HCT116 (cell line): ENCODE results near the gene UBE2E2. TPM values are rescaled to one million over a fixed set of nuclear protein-coding genes. Genes with fewer than 3 reads are reported as not detected.

Experiments
- ATAC-seq: fragments of 200-7000 bp; cut with Tn5 transposase; 2 replicates; pipeline ENCODE4 v1.9.1; 2020; ENCODE audit warnings: mild to moderate bottlenecking, moderate library complexity
- BruUV-seq: library from RNA; stranded (reverse); fragments of 400-500 nt; replicated peaks from 2 replicates; lab custom pipeline; 2021; lab: Mats Ljungman, UMichigan
- CTCF ChIA-PET: fragments of 300-600 bp; sonication (Branson Sonifier 250); formaldehyde crosslinking; loops from one replicate; lab custom pipeline; 2021; ENCODE audit warnings: antibody characterized with exemption; lab: Charles Lee
- POLR2A ChIA-PET: fragments of 300-600, 350-600 bp; sonication (Branson Sonifier 250); formaldehyde crosslinking; loops from one replicate; lab custom pipeline; 2021; ENCODE audit warnings: antibody characterized with exemption; lab: Charles Lee
- RAD21 ChIA-PET, 2 experiments: fragments of 300-600 bp; sonication (Branson Sonifier 250); formaldehyde crosslinking; loops; one replicate each; lab custom pipeline; 2023; ENCODE audit warnings: low total read pairs in 2 of 2; ENCODE audit not compliant: uncharacterized antibody in 2 of 2, unreplicated experiment in 2 of 2, low non-redundant PET in 1 of 2; lab: Charles Lee
- DNase-seq: peaks from one replicate; pipeline ENCODE4 v3.0.0-alpha.2; 2010; ENCODE audit warnings: low read depth, low spot score
- H2AFZ ChIP-seq: fragments of 200-600 bp; shearing (Covaris generic), sonication (generic); 2 replicates; pipeline ENCODE4 v1.6.1; 2017; ENCODE audit warnings: low read depth, mixed run types, mixed read lengths, antibody characterized with exemption, low read length; ENCODE audit not compliant: poor library complexity, severe bottlenecking
- H3K27ac ChIP-seq: 2 replicates; pipeline ENCODE4 v1.5.1; 2012; ENCODE audit warnings: low read depth, low read length
- H3K27me3 ChIP-seq: fragments of 200-600 bp; sonication (generic); 2 replicates; pipeline ENCODE4 v1.6.1; 2016; ENCODE audit warnings: mixed run types, low read length, mixed read lengths; ENCODE audit not compliant: insufficient read depth
- H3K36me3 ChIP-seq, 2 experiments: fragments of 200-500 bp in 1 of 2; fragments of 200-600 bp in 1 of 2; sonication (Bioruptor generic) in 1 of 2; sonication (generic) in 1 of 2; 2 replicates each; pipeline versions ENCODE4 v1.5.1 to v1.6.1; 2014 to 2016; ENCODE audit warnings: low read length in 2 of 2, inconsistent platforms in 1 of 2, mixed read lengths in 1 of 2, mixed run types in 1 of 2; ENCODE audit not compliant: insufficient read depth in 2 of 2, control insufficient read depth in 1 of 2
- H3K4me1 ChIP-seq, 2 experiments: fragments of 200-600 bp in 1 of 2; sonication (generic) in 1 of 2; 2 replicates each; pipeline versions ENCODE4 v1.5.1 to v1.6.1; 2012 to 2017; ENCODE audit warnings: low read length in 2 of 2, inconsistent platforms in 1 of 2, mild to moderate bottlenecking in 1 of 2, mixed read lengths in 1 of 2, mixed run types in 1 of 2, moderate library complexity in 1 of 2; ENCODE audit not compliant: insufficient read depth in 2 of 2, control insufficient read depth in 1 of 2
- H3K4me2 ChIP-seq: fragments of 200-600 bp; sonication (generic); 2 replicates; pipeline ENCODE4 v1.6.1; 2017; ENCODE audit warnings: mixed run types, low read length, mixed read lengths
- H3K4me3 ChIP-seq, 2 experiments: fragments of 200-600 bp in 1 of 2; sonication (generic) in 1 of 2; replicated peaks in 1 of 2; 2 replicates each; pipeline ENCODE4 v1.5.1; 2011 to 2016; ENCODE audit warnings: low read length in 2 of 2, control low read depth in 1 of 2, low read depth in 1 of 2, mild to moderate bottlenecking in 1 of 2, mixed read lengths in 1 of 2, mixed run types in 1 of 2
- H3K79me2 ChIP-seq: fragments of 200-600 bp; sonication (generic); 2 replicates; pipeline ENCODE4 v1.6.1; 2017; ENCODE audit warnings: mild to moderate bottlenecking, mixed run types, low read length, moderate library complexity, mixed read lengths; ENCODE audit not compliant: insufficient read depth
- H3K9ac ChIP-seq: fragments of 200-600 bp; sonication (generic); 2 replicates; pipeline ENCODE4 v1.6.1; 2016; ENCODE audit warnings: low read length, mixed read lengths
- H3K9me2 ChIP-seq: fragments of 200-600 bp; sonication (generic), shearing (Covaris generic); 2 replicates; pipeline ENCODE4 v1.6.1; 2017; ENCODE audit warnings: mixed run types, mild to moderate bottlenecking, moderate library complexity; ENCODE audit not compliant: insufficient read depth
- H3K9me3 ChIP-seq, 2 experiments: fragments of 200-500 bp in 1 of 2; fragments of 200-600 bp in 1 of 2; sonication (Bioruptor generic) in 1 of 2; sonication (generic) in 1 of 2; 2 replicates each; pipeline ENCODE4 v1.6.1; 2014 to 2017; ENCODE audit warnings: low read length in 2 of 2, mixed read lengths in 2 of 2, inconsistent platforms in 1 of 2, low read depth in 1 of 2, mild to moderate bottlenecking in 1 of 2, mixed run types in 1 of 2, moderate library complexity in 1 of 2; ENCODE audit not compliant: control insufficient read depth in 1 of 2, insufficient read depth in 1 of 2
- H4K20me1 ChIP-seq: fragments of 200-600 bp; sonication (generic), shearing (Covaris generic); 2 replicates; pipeline ENCODE4 v1.6.1; 2017; ENCODE audit warnings: mixed run types, mild to moderate bottlenecking, moderate library complexity; ENCODE audit not compliant: insufficient read depth
- FOSL1 ChIP-seq: IDR thresholded peaks from 2 replicates; pipeline ENCODE4 v1.6.1; 2012; ENCODE audit warnings: low read depth
- SIN3A ChIP-seq: IDR thresholded peaks from 2 replicates; pipeline ENCODE4 v1.6.1; 2012; ENCODE audit warnings: low read depth
- ZNF274 ChIP-seq: fragments of 200-500 bp; sonication (Bioruptor generic); IDR thresholded peaks from 2 replicates; pipeline ENCODE4 v1.6.1; 2014; ENCODE audit warnings: mild to moderate bottlenecking, low read depth, low read length, inconsistent platforms
- intact Hi-C: fragments of 100-400 bp; cut with micrococcal nuclease; formaldehyde crosslinking; loops from 2 replicates; pipeline ENCODE4 v1.10.0; 2022
- total RNA-seq: library from RNA; stranded (reverse); gene quantifications from one replicate; pipeline ENCODE4 v1.2.1, GENCODE V29; 2021; ENCODE audit not compliant: unreplicated experiment
- TF ChIP-seq, protein P1 (sequence below): IDR thresholded peaks from 2 replicates; pipeline ENCODE4 v1.6.1; 2012; ENCODE audit warnings: low read depth

The UBE2E2 gene
- total RNA-seq, 1 experiment from 2014 or later: 21.4 TPM

DNA sequence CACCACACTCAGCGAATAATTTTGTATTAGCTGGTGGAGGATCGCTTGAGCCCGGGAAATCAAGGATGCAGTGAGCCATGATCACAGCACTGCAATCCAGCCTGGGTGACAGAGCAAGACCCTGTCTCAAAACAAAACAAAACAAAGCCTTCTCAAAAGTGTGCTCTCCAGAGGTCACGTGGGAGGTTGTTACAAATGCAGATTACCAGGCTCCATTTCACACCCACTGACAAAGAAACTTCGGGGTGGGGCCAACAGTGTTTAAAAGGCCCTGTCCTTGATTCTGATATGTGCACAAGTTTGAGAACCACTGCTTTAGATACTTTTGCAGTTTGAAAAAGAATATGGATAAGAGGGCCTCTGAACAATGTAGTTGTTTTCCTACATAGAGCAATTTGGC is 80.5 kb downstream of the UBE2E2 start:
- Histone ChIP-seq H4K20me1 (no peaks in the 10 kb centered on the region), H3K4me2 (no peak overlapping the region), H2AFZ (no peak overlapping the region), H3K4me3 (no peak overlapping the region), H3K27ac (no peak overlapping the region), H3K9me3 (no peaks in the 10 kb centered on the region), H3K36me3 (no peaks in the 10 kb centered on the region), H3K27me3 (no peaks in the 10 kb centered on the region; the same call in 1 of the 2 replicates), H3K9me2 (no peaks in the 10 kb centered on the region), H3K4me1 (no peaks in the 10 kb centered on the region), H3K9ac (no peak overlapping the region), H3K79me2 (no peaks in the 10 kb centered on the region; the same call in 1 of the 2 replicates)
- POLR2A ChIA-PET: no interaction called here
- CTCF ChIA-PET: no interaction called here
- RAD21 ChIA-PET: no interaction called here
- no peak for DNase-seq
- intact Hi-C loops: no loop called here
- BruUV-seq: no TSS peak
- ATAC-seq: no peak
- no peak for TF ChIP-seq FOSL1

DNA sequence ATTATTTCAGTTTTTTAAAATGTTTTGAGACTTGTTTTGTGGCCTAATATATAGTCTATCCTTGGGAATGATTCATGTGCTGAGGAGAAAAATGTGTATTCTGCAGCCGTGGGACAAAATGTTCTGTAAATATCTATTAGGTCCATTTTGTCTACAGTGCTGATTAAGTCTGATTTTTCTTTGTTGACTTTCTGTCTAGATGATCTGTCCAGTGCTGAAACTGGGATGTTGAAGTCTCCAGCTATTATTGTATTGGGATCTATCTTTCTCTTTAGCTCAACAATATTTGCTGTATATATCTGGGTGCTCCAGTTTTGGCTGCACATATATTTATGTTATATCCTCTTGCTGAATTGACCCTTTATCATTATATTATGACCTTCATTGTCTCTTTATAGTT is 85.2 kb downstream of the UBE2E2 start:
- H3K27me3 ChIP-seq: no peaks in the 10 kb centered on the region
- BruUV-seq: no TSS peak
- ATAC-seq: no peak
- TF ChIP-seq ZNF274: no peak
- TF ChIP-seq, protein P1, sequence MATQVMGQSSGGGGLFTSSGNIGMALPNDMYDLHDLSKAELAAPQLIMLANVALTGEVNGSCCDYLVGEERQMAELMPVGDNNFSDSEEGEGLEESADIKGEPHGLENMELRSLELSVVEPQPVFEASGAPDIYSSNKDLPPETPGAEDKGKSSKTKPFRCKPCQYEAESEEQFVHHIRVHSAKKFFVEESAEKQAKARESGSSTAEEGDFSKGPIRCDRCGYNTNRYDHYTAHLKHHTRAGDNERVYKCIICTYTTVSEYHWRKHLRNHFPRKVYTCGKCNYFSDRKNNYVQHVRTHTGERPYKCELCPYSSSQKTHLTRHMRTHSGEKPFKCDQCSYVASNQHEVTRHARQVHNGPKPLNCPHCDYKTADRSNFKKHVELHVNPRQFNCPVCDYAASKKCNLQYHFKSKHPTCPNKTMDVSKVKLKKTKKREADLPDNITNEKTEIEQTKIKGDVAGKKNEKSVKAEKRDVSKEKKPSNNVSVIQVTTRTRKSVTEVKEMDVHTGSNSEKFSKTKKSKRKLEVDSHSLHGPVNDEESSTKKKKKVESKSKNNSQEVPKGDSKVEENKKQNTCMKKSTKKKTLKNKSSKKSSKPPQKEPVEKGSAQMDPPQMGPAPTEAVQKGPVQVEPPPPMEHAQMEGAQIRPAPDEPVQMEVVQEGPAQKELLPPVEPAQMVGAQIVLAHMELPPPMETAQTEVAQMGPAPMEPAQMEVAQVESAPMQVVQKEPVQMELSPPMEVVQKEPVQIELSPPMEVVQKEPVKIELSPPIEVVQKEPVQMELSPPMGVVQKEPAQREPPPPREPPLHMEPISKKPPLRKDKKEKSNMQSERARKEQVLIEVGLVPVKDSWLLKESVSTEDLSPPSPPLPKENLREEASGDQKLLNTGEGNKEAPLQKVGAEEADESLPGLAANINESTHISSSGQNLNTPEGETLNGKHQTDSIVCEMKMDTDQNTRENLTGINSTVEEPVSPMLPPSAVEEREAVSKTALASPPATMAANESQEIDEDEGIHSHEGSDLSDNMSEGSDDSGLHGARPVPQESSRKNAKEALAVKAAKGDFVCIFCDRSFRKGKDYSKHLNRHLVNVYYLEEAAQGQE: peak; percentile 39
- TF ChIP-seq SIN3A: no peak
- no peak overlapping the region for H3K4me2 ChIP-seq
- H4K20me1 ChIP-seq: no peaks in the 10 kb centered on the region
- intact Hi-C loops: no loop called here
- H3K4me1 ChIP-seq: no peaks in the 10 kb centered on the region
- ChIA-PET RAD21 (no interaction called here), CTCF (no interaction called here), POLR2A (no interaction called here)
- H3K9ac ChIP-seq: no peak overlapping the region
- no peaks in the 10 kb centered on the region for H3K9me3 ChIP-seq
- H3K36me3 ChIP-seq: no peaks in the 10 kb centered on the region
- DNase-seq: no peak
- H2AFZ ChIP-seq: no peak overlapping the region
- H3K27ac ChIP-seq: no peak overlapping the region
- no peak overlapping the region for H3K4me3 ChIP-seq
- H3K79me2 ChIP-seq: no peaks in the 10 kb centered on the region; the same call in 1 of the 2 replicates
- H3K9me2 ChIP-seq: no peaks in the 10 kb centered on the region
